GM18861 (cell line): Measurements from ENCODE around the gene ENO3.
A peak's percentile ranks its signal among the peaks of the same experiment; 100 is the strongest.

Source experiments
- ATAC-seq: cut with Tn5 transposase; IDR thresholded peaks from one replicate; pipeline ENCODE4 v1.9.1; 2021; ENCODE audit not compliant: unreplicated experiment

ENO3 gene

GRCh38 chr17:4936436-4936835 is 14.5 kb upstream of the ENO3 start:
- ATAC-seq = no peak

- ATAC-seq = no peak
Observed at GRCh38 chr17:4937553-4937952, 13.4 kb upstream of the ENO3 start.

GRCh38 chr17:4938069-4938491 is 12.8 kb upstream of the ENO3 start:
- no peak for ATAC-seq

- no peak for ATAC-seq
Observed at GRCh38 chr17:4938688-4939545, 12.0 kb upstream of the ENO3 start.

- ATAC-seq = no peak
Observed at GRCh38 chr17:4939546-4939795, 11.4 kb upstream of the ENO3 start.

GRCh38 chr17:4939796-4940554 is 10.9 kb upstream of the ENO3 start, which contains the start of the genes RNF167 and SLC25A11:
RNF167 (plus strand) TSS chr17:4940268; CDS start chr17:4940910, 642 bp downstream.
SLC25A11 (minus strand) TSS chr17:4940046; CDS start chr17:4939910, 136 bp downstream.
- ATAC-seq = peak; percentile 73

- ATAC-seq = no peak
Observed at GRCh38 chr17:4940555-4941318, 10.2 kb upstream of the ENO3 start.

- ATAC-seq = no peak
Observed at GRCh38 chr17:4941319-4941610, 9.7 kb upstream of the ENO3 start.

- no peak for ATAC-seq
Observed at GRCh38 chr17:4942760-4943508, 8.0 kb upstream of the ENO3 start.

GRCh38 chr17:4944163-4944553 is 6.8 kb upstream of the ENO3 start:
- no peak for ATAC-seq

- ATAC-seq = no peak
Observed at GRCh38 chr17:4944554-4945175, 6.3 kb upstream of the ENO3 start.

GRCh38 chr17:4945176-4945943 is 5.6 kb upstream of the ENO3 start:
- no peak for ATAC-seq

GRCh38 chr17:4945944-4946280 is 5.0 kb upstream of the ENO3 start:
- no peak for ATAC-seq

- ATAC-seq = no peak
Observed at GRCh38 chr17:4946312-4946976, 4.5 kb upstream of the ENO3 start.

- no peak for ATAC-seq
Observed at GRCh38 chr17:4947010-4947410, 3.9 kb upstream of the ENO3 start.

- no peak for ATAC-seq
Observed at GRCh38 chr17:4947411-4948165, 3.3 kb upstream of the ENO3 start.

- no peak for ATAC-seq
Observed at GRCh38 chr17:4948166-4948930, 2.6 kb upstream of the ENO3 start, which contains the start of gene PFN1. PFN1 (minus strand) TSS chr17:4948530; CDS start chr17:4948394, 136 bp downstream.

GRCh38 chr17:4948931-4949320 is 2.0 kb upstream of the ENO3 start:
- ATAC-seq = no peak
